Fibroblast of lung (primary cell): Measurements from ENCODE around the gene EED. TPM values are rescaled to one million over a fixed set of nuclear protein-coding genes. Genes with fewer than 3 reads are reported as not detected.

Experiments
- DNase-seq, 2 donors: peaks; one replicate each; pipeline versions ENCODE4 v3.0.0 to v3.0.0-alpha.2; 2010; ENCODE audit warnings: low read depth in 2 of 2
- H2AFZ ChIP-seq: 2 replicates; pipeline ENCODE4 v1.5.1; 2012; ENCODE audit warnings: low read length, control low read depth, inconsistent platforms
- H3K27ac ChIP-seq: 2 replicates; pipeline ENCODE4 v1.5.1; 2011; ENCODE audit warnings: low read length, control low read depth; ENCODE audit not compliant: insufficient read depth
- H3K27me3 ChIP-seq: 2 replicates; pipeline ENCODE4 v1.5.1; 2011; ENCODE audit warnings: mild to moderate bottlenecking, low read length; ENCODE audit not compliant: control insufficient read depth, insufficient read depth
- H3K36me3 ChIP-seq: 2 replicates; pipeline ENCODE4 v1.5.1; 2011; ENCODE audit warnings: low read length; ENCODE audit not compliant: control insufficient read depth, insufficient read depth
- H3K4me1 ChIP-seq: 2 replicates; pipeline ENCODE4 v1.5.1; 2011; ENCODE audit warnings: low read length; ENCODE audit not compliant: control insufficient read depth, insufficient read depth; ENCODE audit errors: extremely low read depth
- H3K4me2 ChIP-seq: 2 replicates; pipeline ENCODE4 v1.5.1; 2011; ENCODE audit warnings: low read length, control low read depth; ENCODE audit not compliant: insufficient read depth; ENCODE audit errors: extremely low read depth
- H3K4me3 ChIP-seq, 4 experiments: fragments of 200-600 bp in 1 of 4; sonication (generic) in 1 of 4; replicated peaks in 1 of 4; 2 replicates each; pipeline ENCODE4 v1.5.1; 2011 to 2016; ENCODE audit warnings: low read length in 4 of 4, low read depth in 3 of 4, mild to moderate bottlenecking in 3 of 4, control low read depth in 2 of 4, inconsistent platforms in 1 of 4, mixed read lengths in 1 of 4; ENCODE audit not compliant: insufficient read depth in 1 of 4; ENCODE audit errors: control extremely low read depth in 1 of 4
- H3K79me2 ChIP-seq: 2 replicates; pipeline ENCODE4 v1.5.1; 2012; ENCODE audit warnings: mild to moderate bottlenecking, low read length, inconsistent platforms; ENCODE audit not compliant: control insufficient read depth, insufficient read depth
- H3K9ac ChIP-seq: 2 replicates; pipeline ENCODE4 v1.5.1; 2011; ENCODE audit warnings: mild to moderate bottlenecking, low read length, control low read depth; ENCODE audit not compliant: insufficient read depth
- H3K9me3 ChIP-seq: 2 replicates; pipeline ENCODE4 v1.5.1; 2012; ENCODE audit warnings: low read depth, low read length; ENCODE audit not compliant: control insufficient read depth, insufficient read depth
- H4K20me1 ChIP-seq: 2 replicates; pipeline ENCODE4 v1.5.1; 2011; ENCODE audit warnings: low read length; ENCODE audit not compliant: control insufficient read depth, insufficient read depth; ENCODE audit errors: extremely low read depth
- CTCF ChIP-seq, 2 donors: IDR thresholded peaks in 1 of 2; conservative IDR thresholded peaks in 1 of 2; 1 replicate in 1 of 2; 2 replicates in 1 of 2; pipeline ENCODE4 v1.5.1; 2011 to 2012; ENCODE audit warnings: low read length in 2 of 2, control low read depth in 1 of 2, inconsistent platforms in 1 of 2, low read depth in 1 of 2, mild to moderate bottlenecking in 1 of 2
- EZH2 ChIP-seq: IDR thresholded peaks from 2 replicates; pipeline ENCODE4 v1.5.1; 2012; ENCODE audit warnings: low read length, control low read depth, mild to moderate bottlenecking; ENCODE audit errors: missing control alignments
- polyA plus RNA-seq, 2 donors: library from polyadenylated mRNA; depleted of rRNA in 1 of 2; stranded (reverse) in 1 of 2; unstranded in 1 of 2; fragments of >200 nt; gene quantifications; 2 replicates each; pipeline ENCODE4 v1.2.1, GENCODE V29; 2011 to 2012; ENCODE audit warnings: missing spikeins in 1 of 2
- total RNA-seq: library from RNA; depleted of rRNA; stranded (reverse); fragments of >200 nt; gene quantifications from 2 replicates; pipeline ENCODE4 v1.2.1, GENCODE V29; 2014

The EED gene
- total and polyA plus RNA-seq, 2 donors (not counting 1 experiment from before 2014, with no cell fraction given) = 13.0 to 22.3 TPM

GRCh38 chr11:86196913-86197312 is 47.6 kb upstream of the EED start:
- no peak overlapping the region for H2AFZ ChIP-seq
- DNase-seq = no peak
- no peak overlapping the region for H3K4me2 ChIP-seq
- no peak overlapping the region for H3K4me3 ChIP-seq
- no peak overlapping the region for H3K27ac ChIP-seq
- H3K27me3 ChIP-seq = no peaks in the 10 kb centered on the region
- no peaks in the 10 kb centered on the region for H4K20me1 ChIP-seq
- H3K79me2 ChIP-seq = no peaks in the 10 kb centered on the region
- peaks cover 3% of the 10 kb centered on the region for H3K4me1 ChIP-seq
- H3K36me3 ChIP-seq = no peaks in the 10 kb centered on the region
- H3K9ac ChIP-seq = no peak overlapping the region
- no peaks in the 10 kb centered on the region for H3K9me3 ChIP-seq
- no peak for TF ChIP-seq EZH2
- no peak for TF ChIP-seq CTCF (conservative IDR thresholded peaks at IDR 0.05 in 1 of 2, IDR thresholded peaks at IDR 0.05 in 1 of 2; ENCODE audit: low read depth in 1 of 2, low read length in 2 of 2)

- no peak for DNase-seq
Observed at GRCh38 chr11:86197448-86197847, 47.1 kb upstream of the EED start.

GRCh38 chr11:86198139-86198538 is 46.4 kb upstream of the EED start:
- DNase-seq = no peak
- H4K20me1 ChIP-seq = no peaks in the 10 kb centered on the region
- no peak overlapping the region for H2AFZ ChIP-seq
- TF ChIP-seq EZH2 (no peak), CTCF (conservative IDR thresholded peaks at IDR 0.05 in 1 of 2, IDR thresholded peaks at IDR 0.05 in 1 of 2; ENCODE audit: low read depth in 1 of 2, low read length in 2 of 2) (no peak)
- no peak overlapping the region for H3K4me2 ChIP-seq
- H3K4me1 ChIP-seq = peaks cover 6% of the 10 kb centered on the region
- H3K4me3 ChIP-seq = no peak overlapping the region
- H3K27me3 ChIP-seq = no peaks in the 10 kb centered on the region
- H3K36me3 ChIP-seq = no peaks in the 10 kb centered on the region
- H3K9ac ChIP-seq = no peak overlapping the region
- no peaks in the 10 kb centered on the region for H3K9me3 ChIP-seq
- no peaks in the 10 kb centered on the region for H3K79me2 ChIP-seq
- H3K27ac ChIP-seq = no peak overlapping the region

More at GRCh38 chr11:86197448-86197847, 47.1 kb upstream of the EED start:
- H3K27ac ChIP-seq = no peak overlapping the region
- H3K9ac ChIP-seq = no peak overlapping the region
- H3K9me3 ChIP-seq = no peaks in the 10 kb centered on the region
- peaks cover 7% of the 10 kb centered on the region for H3K4me1 ChIP-seq
- H3K4me2 ChIP-seq = no peak overlapping the region
- H3K27me3 ChIP-seq = no peaks in the 10 kb centered on the region
- no peak overlapping the region for H2AFZ ChIP-seq
- H4K20me1 ChIP-seq = no peaks in the 10 kb centered on the region
- no peak overlapping the region for H3K4me3 ChIP-seq
- no peaks in the 10 kb centered on the region for H3K79me2 ChIP-seq
- TF ChIP-seq CTCF (conservative IDR thresholded peaks at IDR 0.05 in 1 of 2, IDR thresholded peaks at IDR 0.05 in 1 of 2; ENCODE audit: low read depth in 1 of 2, low read length in 2 of 2) = no peak
- no peak for TF ChIP-seq EZH2
- no peaks in the 10 kb centered on the region for H3K36me3 ChIP-seq
